Astrocyte (in vitro differentiated cells and primary cell): ENCODE measurements around the gene CACNG7. TPM values are rescaled to one million over a fixed set of nuclear protein-coding genes. Genes with fewer than 3 reads are reported as not detected.
A peak's percentile ranks its signal among the peaks of the same experiment; 100 is the strongest.

ENCODE experiments used
- DNase-seq: peaks from one replicate; pipeline ENCODE4 v3.0.0-alpha.2; 2010; ENCODE audit warnings: low read depth
- FAIRE-seq: peaks from 2 replicates; lab custom pipeline; 2011; peaks lifted over from hg19 to GRCh38; lab: Jason Lieb, UNC
- H2AFZ ChIP-seq: 2 replicates; pipeline ENCODE4 v1.6.0; 2012; ENCODE audit warnings: low read depth, low read length, inconsistent platforms
- H3K27ac ChIP-seq: 2 replicates; pipeline ENCODE4 v1.5.1; 2011; ENCODE audit warnings: low read depth, low read length, inconsistent platforms
- H3K27me3 ChIP-seq: 2 replicates; pipeline ENCODE4 v1.6.0; 2011; ENCODE audit warnings: low read length, inconsistent platforms; ENCODE audit not compliant: insufficient read depth
- H3K36me3 ChIP-seq: 2 replicates; pipeline ENCODE4 v1.5.1; 2011; ENCODE audit warnings: low read length, inconsistent platforms; ENCODE audit not compliant: insufficient read depth
- H3K4me1 ChIP-seq: 2 replicates; pipeline ENCODE4 v1.5.1; 2011; ENCODE audit warnings: low read length, inconsistent platforms; ENCODE audit not compliant: insufficient read depth
- H3K4me2 ChIP-seq: 2 replicates; pipeline ENCODE4 v1.6.0; 2012; ENCODE audit warnings: low read length, inconsistent platforms
- H3K4me3 ChIP-seq: 2 replicates; pipeline ENCODE4 v1.5.1; 2011; ENCODE audit warnings: low read depth, mild to moderate bottlenecking, low read length, inconsistent platforms; ENCODE audit not compliant: insufficient read depth
- H3K79me2 ChIP-seq: 2 replicates; pipeline ENCODE4 v1.6.0; 2012; ENCODE audit warnings: mild to moderate bottlenecking, low read length, inconsistent platforms; ENCODE audit not compliant: insufficient read depth
- H3K9ac ChIP-seq: 2 replicates; pipeline ENCODE4 v1.6.0; 2012; ENCODE audit warnings: mild to moderate bottlenecking, low read length, inconsistent platforms
- H3K9me3 ChIP-seq: 2 replicates; pipeline ENCODE4 v1.5.1; 2012; ENCODE audit warnings: low read depth, mild to moderate bottlenecking, low read length, inconsistent platforms; ENCODE audit not compliant: insufficient read depth
- H4K20me1 ChIP-seq: 2 replicates; pipeline ENCODE4 v1.6.0; 2012; ENCODE audit warnings: low read length, inconsistent platforms; ENCODE audit not compliant: insufficient read depth
- H3K27ac Mint-ChIP-seq: one replicate; pipeline ENCODE4 v1.8.0; 2021; ENCODE audit warnings: mild to moderate bottlenecking, mixed read lengths; ENCODE audit not compliant: unreplicated experiment
- H3K27me3 Mint-ChIP-seq: one replicate; pipeline ENCODE4 v1.8.0; 2021; ENCODE audit warnings: low read depth, mixed read lengths; ENCODE audit not compliant: unreplicated experiment
- H3K36me3 Mint-ChIP-seq: one replicate; pipeline ENCODE4 v1.8.0; 2021; ENCODE audit warnings: low read depth, mixed read lengths; ENCODE audit not compliant: unreplicated experiment
- H3K4me1 Mint-ChIP-seq: one replicate; pipeline ENCODE4 v1.8.0; 2021; ENCODE audit warnings: low read depth, mixed read lengths; ENCODE audit not compliant: unreplicated experiment
- H3K4me3 Mint-ChIP-seq: one replicate; pipeline ENCODE4 v1.8.0; 2021; ENCODE audit warnings: mild to moderate bottlenecking, moderate library complexity, mixed read lengths; ENCODE audit not compliant: unreplicated experiment
- H3K9me3 Mint-ChIP-seq: one replicate; pipeline ENCODE4 v1.8.0; 2021; ENCODE audit warnings: mild to moderate bottlenecking, mixed read lengths; ENCODE audit not compliant: unreplicated experiment
- EZH2 ChIP-seq: IDR thresholded peaks from 2 replicates; pipeline ENCODE4 v1.6.1; 2012; ENCODE audit warnings: mild to moderate bottlenecking, low read length, inconsistent platforms; ENCODE audit not compliant: insufficient read depth
- total RNA-seq: library from RNA; stranded (reverse); gene quantifications from 2 replicates; pipeline ENCODE4 v1.2.1, GENCODE V29; 2021
- TF ChIP-seq, protein P1 (sequence below): IDR thresholded peaks from 2 replicates; pipeline ENCODE4 v1.5.1; 2011; ENCODE audit warnings: low read depth, mild to moderate bottlenecking, inconsistent platforms, low read length, moderate library complexity; ENCODE audit not compliant: insufficient read depth

The CACNG7 gene
- total RNA-seq, 1 donor from 2014 or later: 3.5 TPM

DNA sequence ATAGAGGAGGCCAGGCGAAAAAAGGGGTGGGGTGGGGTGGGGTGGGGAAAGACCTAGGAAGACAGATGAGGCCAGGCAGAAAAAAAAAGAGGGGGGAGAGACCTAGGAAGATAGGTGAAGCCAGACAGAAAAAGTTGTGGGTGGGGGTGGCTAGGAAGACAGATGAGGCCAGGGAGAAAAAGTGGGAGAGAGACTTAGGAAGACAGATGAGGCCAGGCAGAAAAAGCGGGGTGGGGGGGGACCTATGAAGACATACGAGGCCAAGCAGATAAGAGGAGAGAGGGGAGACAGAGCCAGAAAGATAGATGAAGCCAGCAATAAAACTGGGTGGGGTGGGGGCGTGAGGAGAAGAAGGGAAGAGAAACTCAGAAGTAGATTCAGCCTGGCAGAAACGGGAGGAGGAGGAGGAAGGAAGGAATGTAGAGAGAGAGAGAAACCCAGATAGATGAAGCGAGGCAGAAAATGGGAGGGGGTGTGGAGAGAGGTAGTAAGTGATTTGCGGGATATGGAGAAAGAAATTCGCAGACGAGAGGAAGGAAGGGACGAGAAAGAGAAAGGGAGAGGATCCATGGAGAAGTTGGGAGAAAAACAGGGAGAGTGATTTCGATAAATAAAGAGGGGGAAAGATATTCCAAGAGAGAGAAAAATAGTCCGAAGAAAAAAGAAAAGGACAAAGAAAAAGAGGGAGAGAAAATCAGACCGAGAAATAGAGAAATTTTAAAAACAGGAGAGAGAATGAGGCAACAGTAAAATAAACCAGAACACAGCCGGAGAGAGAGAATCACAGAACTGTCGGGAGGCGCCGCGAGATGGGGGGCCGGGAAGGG lies 70.1 kb downstream of the CACNG7 start:
- Mint-ChIP-seq H3K4me1 (peaks cover 6% of the 10 kb centered on the region), H3K9me3 (peaks cover 15% of the 10 kb centered on the region), H3K27me3 (peaks cover 20% of the 10 kb centered on the region), H3K27ac (peak overlapping the region; percentile 38), H3K36me3 (peaks cover 7% of the 10 kb centered on the region), H3K4me3 (peak overlapping the region; percentile 90)
- H3K4me2 ChIP-seq: peak overlapping the region; percentile 94
- H3K4me1 ChIP-seq: peaks cover 11% of the 10 kb centered on the region
- peaks cover 5% of the 10 kb centered on the region for H3K9me3 ChIP-seq
- H3K4me3 ChIP-seq: peak overlapping the region; percentile 63
- H4K20me1 ChIP-seq: no peaks in the 10 kb centered on the region
- no peak overlapping the region for H3K27ac ChIP-seq
- FAIRE-seq: no peak
- no peaks in the 10 kb centered on the region for H3K36me3 ChIP-seq
- H3K9ac ChIP-seq: peak overlapping the region; percentile 22
- TF ChIP-seq, protein P1, sequence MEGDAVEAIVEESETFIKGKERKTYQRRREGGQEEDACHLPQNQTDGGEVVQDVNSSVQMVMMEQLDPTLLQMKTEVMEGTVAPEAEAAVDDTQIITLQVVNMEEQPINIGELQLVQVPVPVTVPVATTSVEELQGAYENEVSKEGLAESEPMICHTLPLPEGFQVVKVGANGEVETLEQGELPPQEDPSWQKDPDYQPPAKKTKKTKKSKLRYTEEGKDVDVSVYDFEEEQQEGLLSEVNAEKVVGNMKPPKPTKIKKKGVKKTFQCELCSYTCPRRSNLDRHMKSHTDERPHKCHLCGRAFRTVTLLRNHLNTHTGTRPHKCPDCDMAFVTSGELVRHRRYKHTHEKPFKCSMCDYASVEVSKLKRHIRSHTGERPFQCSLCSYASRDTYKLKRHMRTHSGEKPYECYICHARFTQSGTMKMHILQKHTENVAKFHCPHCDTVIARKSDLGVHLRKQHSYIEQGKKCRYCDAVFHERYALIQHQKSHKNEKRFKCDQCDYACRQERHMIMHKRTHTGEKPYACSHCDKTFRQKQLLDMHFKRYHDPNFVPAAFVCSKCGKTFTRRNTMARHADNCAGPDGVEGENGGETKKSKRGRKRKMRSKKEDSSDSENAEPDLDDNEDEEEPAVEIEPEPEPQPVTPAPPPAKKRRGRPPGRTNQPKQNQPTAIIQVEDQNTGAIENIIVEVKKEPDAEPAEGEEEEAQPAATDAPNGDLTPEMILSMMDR: no peak
- peak; percentile 40 for TF ChIP-seq EZH2
- H3K27me3 ChIP-seq: peaks cover 4% of the 10 kb centered on the region
- H3K79me2 ChIP-seq: no peaks in the 10 kb centered on the region
- H2AFZ ChIP-seq: peak overlapping the region; percentile 86
- DNase-seq: no peak

DNA sequence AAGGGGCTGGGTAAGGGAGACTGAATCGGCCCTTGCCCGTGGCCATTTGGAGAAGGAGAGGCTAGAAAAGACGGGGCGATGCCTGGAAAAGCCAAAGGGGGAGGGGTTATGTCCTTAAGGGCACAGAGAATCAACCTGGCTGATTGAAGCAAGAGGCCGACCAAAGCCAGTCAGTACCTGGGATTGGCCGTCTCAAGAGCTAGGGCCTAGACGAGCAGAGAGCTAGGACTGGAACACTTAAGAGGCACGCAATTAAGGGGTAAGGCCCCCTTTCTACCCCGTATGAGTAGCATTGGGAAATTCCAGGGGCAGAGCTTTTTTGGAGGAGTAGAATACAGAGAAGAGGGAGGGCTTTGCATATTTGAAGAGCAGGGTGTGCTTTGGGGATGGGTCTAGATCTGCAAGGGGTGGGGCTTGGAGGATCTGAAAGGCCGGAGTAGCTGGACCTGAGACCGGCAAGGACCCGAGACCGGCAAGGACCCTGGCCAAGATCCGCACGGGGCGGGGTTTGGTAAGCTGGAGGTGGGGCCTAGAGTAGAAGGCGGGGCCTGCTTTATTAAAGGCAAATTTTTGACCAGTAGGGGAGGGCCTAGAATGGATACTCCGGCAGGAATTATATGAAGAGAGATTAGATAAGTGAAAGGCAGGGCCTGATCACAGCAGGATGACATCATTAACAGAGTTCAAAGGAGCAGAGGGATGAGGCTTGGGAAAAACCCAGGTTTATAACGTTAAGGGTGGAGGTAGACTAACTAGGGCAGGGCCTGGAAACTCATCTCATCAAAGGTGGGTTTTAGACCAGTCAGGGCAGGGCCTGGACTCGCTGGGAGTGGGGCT lies 71.7 kb downstream of the CACNG7 start:
- H3K27ac Mint-ChIP-seq: peak overlapping the region; percentile 91

More for the DNA sequence above, 71.7 kb downstream of the CACNG7 start:
- no peak for TF ChIP-seq EZH2
- TF ChIP-seq, protein P1: no peak
- H3K4me3 Mint-ChIP-seq: peak overlapping the region; percentile 90
- peak overlapping the region; percentile 6 for H3K27ac ChIP-seq
- peak; percentile 54 for DNase-seq
- H3K4me2 ChIP-seq: peak overlapping the region; percentile 94
- no peaks in the 10 kb centered on the region for H3K36me3 ChIP-seq
- no peak overlapping the region for H3K9ac ChIP-seq
- H3K27me3 Mint-ChIP-seq: peaks cover 20% of the 10 kb centered on the region
- peaks cover 4% of the 10 kb centered on the region for H3K27me3 ChIP-seq
- no peaks in the 10 kb centered on the region for H3K79me2 ChIP-seq
- FAIRE-seq: no peak
- peaks cover 6% of the 10 kb centered on the region for H3K4me1 Mint-ChIP-seq
- peaks cover 15% of the 10 kb centered on the region for H3K9me3 Mint-ChIP-seq
- H3K36me3 Mint-ChIP-seq: peaks cover 7% of the 10 kb centered on the region
- H2AFZ ChIP-seq: peak overlapping the region; percentile 13
- no peaks in the 10 kb centered on the region for H4K20me1 ChIP-seq
- peak overlapping the region; percentile 63 for H3K4me3 ChIP-seq
- H3K4me1 ChIP-seq: peaks cover 11% of the 10 kb centered on the region
- peaks cover 5% of the 10 kb centered on the region for H3K9me3 ChIP-seq
